K562 (cell line): ENCODE measurements around the gene DMD. TPM values are rescaled to one million over a fixed set of nuclear protein-coding genes. Genes with fewer than 3 reads are reported as not detected.

Experiments
- ATAC-seq: fragments of 200-7000 bp; cut with Tn5 transposase; 3 replicates; pipeline ENCODE4 v1.9.1; 2020; ENCODE audit warnings: moderate library complexity
- BruUV-seq: library from RNA; stranded (reverse); fragments of 400-500 nt; replicated peaks from 2 replicates; lab custom pipeline; 2021; lab: Mats Ljungman, UMichigan
- CTCF ChIA-PET: fragments of 300-600 bp; formaldehyde crosslinking; extraction: SDS; loops from one replicate; lab custom pipeline; 2021; ENCODE audit warnings: low intra/inter-chr PET ratio; lab: Yijun Ruan, JAX
- POLR2A ChIA-PET: fragments of 300-600, 350-650 bp; sonication (Branson Sonifier 250); formaldehyde crosslinking; extraction: SDS; loops from one replicate; lab custom pipeline; 2021; ENCODE audit warnings: antibody characterized with exemption, inconsistent platforms; lab: Yijun Ruan, JAX
- DNase-seq, 4 experiments: peaks; one replicate each; pipeline versions ENCODE4 v3.0.0 to v3.0.0-alpha.2; 2011 to 2018; ENCODE audit warnings: low spot score in 3 of 4, mixed read lengths in 3 of 4; ENCODE audit errors: extremely low read depth in 1 of 4
- FAIRE-seq: peaks from 2 replicates; lab custom pipeline; 2011; peaks lifted over from hg19 to GRCh38; lab: Jason Lieb, UNC
- H2AFZ ChIP-seq: 2 replicates; pipeline ENCODE4 v1.6.0; 2011; ENCODE audit warnings: low read depth, low read length, control low read depth, inconsistent platforms
- H3K27ac ChIP-seq: fragments of 200-600 bp; 3 replicates; pipeline ENCODE4 v1.8.0; 2011; ENCODE audit warnings: low read depth, mild to moderate bottlenecking, control low read depth, inconsistent platforms, low read length, moderate library complexity, mixed read lengths; ENCODE audit errors: extremely low read depth
- H3K27me3 ChIP-seq, 2 experiments: fragments of 300-600 bp in 1 of 2; 2 replicates in 1 of 2; 3 replicates in 1 of 2; pipeline versions ENCODE4 v1.6.0 to v1.8.0; 2011; ENCODE audit warnings: inconsistent platforms in 2 of 2, low read length in 2 of 2, mild to moderate bottlenecking in 1 of 2, mixed read lengths in 1 of 2, moderate library complexity in 1 of 2; ENCODE audit not compliant: control insufficient read depth in 2 of 2, insufficient read depth in 2 of 2
- H3K36me3 ChIP-seq: fragments of 300-600 bp; 3 replicates; pipeline ENCODE4 v1.8.0; 2011; ENCODE audit warnings: mild to moderate bottlenecking, low read length, inconsistent platforms; ENCODE audit not compliant: control insufficient read depth, insufficient read depth
- H3K4me1 ChIP-seq, 2 experiments: fragments of 200-600 bp in 1 of 2; replicated peaks in 1 of 2; 2 replicates in 1 of 2; 3 replicates in 1 of 2; pipeline versions ENCODE4 v1.5.1 to v1.8.0; 2011; ENCODE audit warnings: inconsistent platforms in 2 of 2, low read length in 2 of 2, mild to moderate bottlenecking in 1 of 2, mixed read lengths in 1 of 2, moderate library complexity in 1 of 2; ENCODE audit not compliant: control insufficient read depth in 2 of 2, insufficient read depth in 2 of 2
- H3K4me2 ChIP-seq: 2 replicates; pipeline ENCODE4 v1.6.1; 2011; ENCODE audit warnings: low read length, control low read depth, inconsistent platforms, mixed read lengths; ENCODE audit not compliant: insufficient read depth
- H3K4me3 ChIP-seq: fragments of 200-600 bp; sonication (generic), shearing (Covaris generic); 2 replicates; pipeline ENCODE4 v1.5.1; 2016; ENCODE audit warnings: control low read depth, inconsistent platforms
- H3K79me2 ChIP-seq: fragments of 200-600 bp; 3 replicates; pipeline ENCODE4 v1.8.0; 2011; ENCODE audit warnings: low read length, inconsistent platforms; ENCODE audit not compliant: control insufficient read depth, insufficient read depth
- H3K9ac ChIP-seq, 2 experiments: 2 replicates each; pipeline versions ENCODE4 v1.6.0 to v1.6.1; 2011; ENCODE audit warnings: low read depth in 2 of 2, low read length in 2 of 2, control low read depth in 1 of 2, inconsistent platforms in 1 of 2, mild to moderate bottlenecking in 1 of 2, mixed read lengths in 1 of 2; ENCODE audit not compliant: insufficient read depth in 1 of 2
- H3K9me1 ChIP-seq: one replicate; pipeline ENCODE4 v1.6.0; 2011; ENCODE audit warnings: inconsistent platforms, mild to moderate bottlenecking, low read length, moderate library complexity; ENCODE audit not compliant: control insufficient read depth, insufficient read depth
- H3K9me3 ChIP-seq: replicated peaks from 2 replicates; pipeline ENCODE4 v1.5.1; 2011; ENCODE audit warnings: low read depth, low read length, inconsistent platforms; ENCODE audit not compliant: control insufficient read depth, insufficient read depth
- H4K20me1 ChIP-seq: replicated peaks from 2 replicates; pipeline ENCODE4 v1.6.1; 2011; ENCODE audit warnings: low read length, inconsistent platforms, mixed read lengths; ENCODE audit not compliant: control insufficient read depth, insufficient read depth
- MEF2D ChIP-seq: conservative IDR thresholded peaks from 2 replicates; pipeline ENCODE4 v1.6.1; 2016; ENCODE audit warnings: low read depth, missing genetic modification characterization, missing compliant biosample characterization
- SPI1 ChIP-seq: IDR thresholded peaks from 2 replicates; pipeline ENCODE4 v1.6.1; 2011; ENCODE audit warnings: low read depth, low read length, control low read depth, borderline replicate concordance
- U2AF2 ChIP-seq: fragments of 200-400 bp; formaldehyde crosslinking; optimal IDR thresholded peaks from 2 replicates; pipeline ENCODE3; 2017; ENCODE audit warnings: low read depth, mild to moderate bottlenecking, low read length
- WGBS: fragments of 100-300 bp; shearing (Covaris generic); methylation state at CpG from one replicate; pipeline ENCODE4 v1.1.6; 2016; ENCODE audit warnings: low coverage, mixed read lengths; ENCODE audit not compliant: insufficient coverage; ENCODE audit errors: missing lambda C conversion rate; 5-methylcytosine and 5-hydroxymethylcytosine counted together
- in situ Hi-C: fragments of 300-500 bp; cut with MboI; formaldehyde crosslinking; loops from 4 replicates; pipeline ENCODE4 v1.15.0; 2018; ENCODE audit warnings: inconsistent platforms, mixed read lengths
- intact Hi-C: fragments of 100-400 bp; cut with micrococcal nuclease; formaldehyde crosslinking; loops from 2 replicates; pipeline ENCODE4 v1.14.2; 2022
- polyA plus RNA-seq, 8 experiments: library from polyadenylated mRNA; depleted of rRNA in 4 of 8; stranded (reverse) in 5 of 8; unstranded in 3 of 8; fragments of >200 nt; fragmentation: Nextera tagmentation in 2 of 8; fragmentation: Illumina TruSeq in 1 of 8; extraction: Ambion mirVana in 2 of 8; extraction: Trizol in 1 of 8; gene quantifications; 2 replicates each; pipeline versions ENCODE4 v1.2.1 to v1.2.3, GENCODE V29; 2011 to 2014; ENCODE audit warnings: inconsistent platforms in 1 of 8, missing spikeins in 1 of 8
- total RNA-seq, 7 experiments: library from RNA; depleted of rRNA in 6 of 7; stranded (reverse); fragments of >200 nt in 6 of 7; fragmentation: Illumina TruSeq in 2 of 7; extraction: Trizol in 2 of 7; gene quantifications; 2 replicates each; pipeline versions ENCODE4 v1.2.1 to v1.2.3, GENCODE V29; 2011 to 2021; ENCODE audit warnings: low replicate concordance in 1 of 7
- TF ChIP-seq, protein P1 (sequence below), 2 experiments: fragments of 450-650 bp in 1 of 2; sonication (generic) in 1 of 2; formaldehyde crosslinking; conservative IDR thresholded peaks; 2 replicates each; pipeline versions ENCODE4 v1.4.0 to v1.8.1; 2020 to 2022; ENCODE audit warnings: mild to moderate bottlenecking in 1 of 2, missing genetic modification reagents in 1 of 2
- TF ChIP-seq, protein P2 (sequence below): fragments of 450-650 bp; formaldehyde crosslinking; IDR thresholded peaks from 2 replicates; pipeline ENCODE4 v1.4.0; 2022; ENCODE audit warnings: missing genetic modification characterization

DMD gene
- total and polyA plus RNA-seq, 9 of the 15 experiments (the other 6 are each of a cell fraction or from before 2014, with no cell fraction given), result 3.8 to 20.4 (median 11.4) TPM

DNA sequence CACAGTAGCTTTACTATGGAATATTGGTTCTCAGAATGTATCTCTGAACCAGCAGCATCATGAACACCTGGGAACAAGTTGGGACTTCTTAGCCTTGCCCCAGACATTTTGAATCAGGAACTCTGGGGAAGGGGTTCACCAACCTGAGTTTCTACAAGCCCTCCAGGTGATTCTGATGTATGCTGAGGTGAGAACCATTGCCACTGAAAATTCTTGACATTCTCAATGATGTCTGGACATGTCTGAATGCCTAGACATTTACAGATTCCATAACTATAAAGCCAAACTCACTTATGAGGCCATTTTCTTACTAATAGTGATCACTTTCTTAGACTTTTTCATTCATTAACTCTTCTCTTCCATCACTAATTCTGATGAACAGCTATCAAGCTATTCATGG lies 1750.1 kb downstream of the DMD start:
- Histone ChIP-seq H3K9me3 (no peaks in the 10 kb centered on the region), H3K4me1 (no peaks in the 10 kb centered on the region)
- TF ChIP-seq, protein P1, sequence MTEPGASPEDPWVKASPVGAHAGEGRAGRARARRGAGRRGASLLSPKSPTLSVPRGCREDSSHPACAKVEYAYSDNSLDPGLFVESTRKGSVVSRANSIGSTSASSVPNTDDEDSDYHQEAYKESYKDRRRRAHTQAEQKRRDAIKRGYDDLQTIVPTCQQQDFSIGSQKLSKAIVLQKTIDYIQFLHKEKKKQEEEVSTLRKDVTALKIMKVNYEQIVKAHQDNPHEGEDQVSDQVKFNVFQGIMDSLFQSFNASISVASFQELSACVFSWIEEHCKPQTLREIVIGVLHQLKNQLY (CRISPR knock-in tag; conservative IDR thresholded peaks at IDR 0.05), result no peak
- TF ChIP-seq, all 486 proteins: peak for 0
- H2AFZ ChIP-seq, result no peak overlapping the region
- CTCF ChIA-PET, result no interaction called here
- no peak overlapping the region for H3K27ac ChIP-seq
- in situ Hi-C loops, result no loop called here
- intact Hi-C loops, result no loop called here
- ATAC-seq, result no peak
- no peak overlapping the region for H3K4me2 ChIP-seq
- BruUV-seq, result no TSS peak
- H3K4me3 ChIP-seq, result no peak overlapping the region
- POLR2A ChIA-PET, result no interaction called here
- no peaks in the 10 kb centered on the region for H4K20me1 ChIP-seq
- no peak for FAIRE-seq
- H3K27me3 ChIP-seq, result no peaks in the 10 kb centered on the region
- no peak for DNase-seq
- no peaks in the 10 kb centered on the region for H3K9me1 ChIP-seq
- no peaks in the 10 kb centered on the region for H3K79me2 ChIP-seq
- no peaks in the 10 kb centered on the region for H3K36me3 ChIP-seq
- H3K9ac ChIP-seq, result no peak overlapping the region

DNA sequence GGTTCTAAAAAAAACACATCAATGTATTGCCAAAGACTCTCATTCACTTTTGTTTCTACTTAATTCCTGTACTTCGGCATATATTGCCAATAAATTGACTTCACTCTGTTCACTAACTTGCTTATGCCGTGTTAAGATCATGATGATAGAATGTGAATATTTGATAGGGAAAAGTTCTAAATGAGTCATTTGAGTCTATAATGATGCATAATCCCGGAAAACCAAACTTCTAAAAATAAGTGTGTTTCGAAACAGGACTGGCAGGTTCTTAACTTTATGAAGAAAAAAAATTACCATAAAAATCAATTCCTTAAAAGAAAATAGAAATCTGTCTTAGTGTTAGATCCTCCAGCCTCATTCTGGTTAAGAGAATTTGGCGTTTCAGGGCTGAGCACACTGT lies 1752.0 kb downstream of the DMD start:
- no peaks in the 10 kb centered on the region for H3K9me3 ChIP-seq
- 38% methylated on average over 5 of the region's 5 CpGs for WGBS
- H2AFZ ChIP-seq, result no peak overlapping the region
- no peak overlapping the region for H3K9ac ChIP-seq
- no peak overlapping the region for H3K27ac ChIP-seq
- no peaks in the 10 kb centered on the region for H3K79me2 ChIP-seq
- CTCF ChIA-PET, result no interaction called here
- intact Hi-C loops, result no loop called here
- no peaks in the 10 kb centered on the region for H3K27me3 ChIP-seq
- H3K36me3 ChIP-seq, result no peaks in the 10 kb centered on the region
- H3K4me3 ChIP-seq, result no peak overlapping the region
- FAIRE-seq (no peak), DNase-seq (no peak), ATAC-seq (no peak)
- in situ Hi-C loops, result no loop called here
- no peaks in the 10 kb centered on the region for H3K9me1 ChIP-seq
- H4K20me1 ChIP-seq, result no peaks in the 10 kb centered on the region
- no peak for TF ChIP-seq U2AF2
- TF ChIP-seq SPI1, result no peak
- TF ChIP-seq MEF2D, result no peak
- TF ChIP-seq, protein P2, sequence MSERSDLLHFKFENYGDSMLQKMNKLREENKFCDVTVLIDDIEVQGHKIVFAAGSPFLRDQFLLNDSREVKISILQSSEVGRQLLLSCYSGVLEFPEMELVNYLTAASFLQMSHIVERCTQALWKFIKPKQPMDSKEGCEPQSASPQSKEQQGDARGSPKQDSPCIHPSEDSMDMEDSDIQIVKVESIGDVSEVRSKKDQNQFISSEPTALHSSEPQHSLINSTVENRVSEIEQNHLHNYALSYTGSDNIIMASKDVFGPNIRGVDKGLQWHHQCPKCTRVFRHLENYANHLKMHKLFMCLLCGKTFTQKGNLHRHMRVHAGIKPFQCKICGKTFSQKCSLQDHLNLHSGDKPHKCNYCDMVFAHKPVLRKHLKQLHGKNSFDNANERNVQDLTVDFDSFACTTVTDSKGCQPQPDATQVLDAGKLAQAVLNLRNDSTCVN (CRISPR knock-in tag), result no peak
- BruUV-seq, result no TSS peak
- H3K4me1 ChIP-seq, result no peaks in the 10 kb centered on the region
- H3K4me2 ChIP-seq, result no peak overlapping the region
- POLR2A ChIA-PET, result no interaction called here
